H1 (cell line): ENCODE measurements around the gene EYA4. TPM values are rescaled to one million over a fixed set of nuclear protein-coding genes. Genes with fewer than 3 reads are reported as not detected.

Source experiments
- CTCF ChIA-PET: fragments of 300-600 bp; sonication (Branson Sonifier 250); formaldehyde crosslinking; loops from one replicate; lab custom pipeline; 2021; ENCODE audit not compliant: partially characterized antibody; lab: Charles Lee
- POLR2A ChIA-PET: fragments of 300-600 bp; sonication (Branson Sonifier 250); formaldehyde crosslinking; loops from one replicate; lab custom pipeline; 2021; ENCODE audit warnings: inconsistent platforms; ENCODE audit not compliant: partially characterized antibody; lab: Charles Lee
- DNase-seq, 2 experiments: peaks; one replicate each; pipeline versions ENCODE4 v3.0.0 to v3.0.0-alpha.2; 2010 to 2022; ENCODE audit warnings: low spot score in 2 of 2, low read depth in 1 of 2, mixed read lengths in 1 of 2
- FAIRE-seq: peaks from 2 replicates; lab custom pipeline; 2011; peaks lifted over from hg19 to GRCh38; lab: Jason Lieb, UNC
- H2AFZ ChIP-seq: 2 replicates; pipeline ENCODE4 v1.8.1; 2012; ENCODE audit warnings: low read length, inconsistent platforms
- H2AK5ac ChIP-seq: 2 replicates; pipeline ENCODE4 v1.6.1; 2013; ENCODE audit warnings: low read depth, low read length
- H2BK120ac ChIP-seq: replicated peaks from 2 replicates; pipeline ENCODE3; 2013; ENCODE audit warnings: low read depth, low read length, inconsistent platforms
- H2BK12ac ChIP-seq: 2 replicates; pipeline ENCODE4 v1.6.1; 2013; ENCODE audit warnings: low read depth, low read length
- H2BK15ac ChIP-seq: 2 replicates; pipeline ENCODE4 v1.6.1; 2013; ENCODE audit warnings: low read length
- H2BK20ac ChIP-seq: 2 replicates; pipeline ENCODE4 v1.6.1; 2013; ENCODE audit warnings: low read length
- H2BK5ac ChIP-seq: 2 replicates; pipeline ENCODE4 v1.6.1; 2013; ENCODE audit warnings: low read depth, low read length
- H3K14ac ChIP-seq: 2 replicates; pipeline ENCODE4 v1.6.1; 2013; ENCODE audit warnings: inconsistent platforms; ENCODE audit not compliant: insufficient read length
- H3K18ac ChIP-seq: 2 replicates; pipeline ENCODE4 v1.6.1; 2013; ENCODE audit warnings: low read length; ENCODE audit errors: extremely low read depth
- H3K23ac ChIP-seq: 2 replicates; pipeline ENCODE4 v1.6.1; 2013; ENCODE audit warnings: inconsistent platforms; ENCODE audit not compliant: insufficient read length
- H3K23me2 ChIP-seq: 2 replicates; pipeline ENCODE4 v1.6.1; 2013; ENCODE audit warnings: low read depth, low read length
- H3K27ac ChIP-seq: 2 replicates; pipeline ENCODE4 v1.6.1; 2011; ENCODE audit warnings: low read depth, low read length, inconsistent platforms
- H3K27me3 ChIP-seq, 4 experiments: replicated peaks in 1 of 4; 1 replicate in 1 of 4; 2 replicates in 3 of 4; pipeline versions ENCODE4 v1.6.1 to v1.8.1; 2011 to 2013; ENCODE audit warnings: low read length in 3 of 4, mild to moderate bottlenecking in 3 of 4, inconsistent platforms in 2 of 4, mixed read lengths in 2 of 4, moderate library complexity in 1 of 4; ENCODE audit not compliant: control insufficient read depth in 3 of 4, insufficient read depth in 3 of 4; ENCODE audit errors: extremely low read depth in 1 of 4
- H3K36me3 ChIP-seq, 4 experiments: 2 replicates each; pipeline versions ENCODE4 v1.6.1 to v1.8.1; 2011 to 2013; ENCODE audit warnings: mild to moderate bottlenecking in 4 of 4, low read length in 3 of 4, moderate library complexity in 2 of 4, control low read depth in 1 of 4, inconsistent platforms in 1 of 4; ENCODE audit not compliant: insufficient read depth in 4 of 4, control insufficient read depth in 2 of 4
- H3K4ac ChIP-seq: replicated peaks from 2 replicates; pipeline ENCODE3; 2013; ENCODE audit warnings: low read length, low read depth, mixed read lengths, inconsistent platforms; ENCODE audit not compliant: insufficient read length
- H3K4me1 ChIP-seq, 4 experiments: replicated peaks in 1 of 4; 1 replicate in 1 of 4; 2 replicates in 3 of 4; pipeline versions ENCODE4 v1.6.1 to v1.8.1; 2011 to 2013; ENCODE audit warnings: low read length in 3 of 4, inconsistent platforms in 2 of 4, mixed read lengths in 1 of 4; ENCODE audit not compliant: insufficient read depth in 4 of 4, control insufficient read depth in 3 of 4
- H3K4me2 ChIP-seq, 2 experiments: 2 replicates each; pipeline versions ENCODE4 v1.6.1 to v1.8.1; 2011 to 2013; ENCODE audit warnings: low read depth in 2 of 2, low read length in 2 of 2, control low read depth in 1 of 2, inconsistent platforms in 1 of 2, mild to moderate bottlenecking in 1 of 2; ENCODE audit not compliant: insufficient read depth in 1 of 2
- H3K4me3 ChIP-seq, 4 experiments: fragments of 200-600, 300-600 bp in 1 of 4; sonication (generic), shearing (Covaris generic), sonication (Bioruptor Twin) in 1 of 4; 2 replicates each; pipeline versions ENCODE4 v1.5.1 to v1.8.1; 2011 to 2016; ENCODE audit warnings: low read length in 4 of 4, low read depth in 3 of 4, control low read depth in 2 of 4, inconsistent platforms in 2 of 4, mild to moderate bottlenecking in 2 of 4, mixed read lengths in 1 of 4, moderate library complexity in 1 of 4; ENCODE audit not compliant: insufficient read depth in 2 of 4; ENCODE audit errors: extremely low read depth in 1 of 4
- H3K56ac ChIP-seq: replicated peaks from 2 replicates; pipeline ENCODE3; 2013; ENCODE audit warnings: low read depth, mild to moderate bottlenecking, mixed read lengths, low read length, inconsistent platforms; ENCODE audit not compliant: insufficient read length
- H3K79me1 ChIP-seq: 2 replicates; pipeline ENCODE4 v1.6.1; 2013; ENCODE audit warnings: low read depth, low read length, control low read depth
- H3K79me2 ChIP-seq, 2 experiments: 2 replicates each; pipeline versions ENCODE4 v1.6.1 to v1.8.1; 2012 to 2013; ENCODE audit warnings: low read length in 2 of 2, mild to moderate bottlenecking in 2 of 2, inconsistent platforms in 1 of 2; ENCODE audit not compliant: insufficient read depth in 2 of 2, control insufficient read depth in 1 of 2
- H3K9ac ChIP-seq, 4 experiments: replicated peaks in 1 of 4; 1 replicate in 1 of 4; 2 replicates in 3 of 4; pipeline versions ENCODE4 v1.6.1 to v1.8.1; 2011 to 2013; ENCODE audit warnings: low read depth in 3 of 4, low read length in 3 of 4, control low read depth in 2 of 4, mild to moderate bottlenecking in 2 of 4, moderate library complexity in 2 of 4, inconsistent platforms in 1 of 4; ENCODE audit errors: extremely low read depth in 1 of 4
- H3K9me3 ChIP-seq, 2 experiments: 2 replicates each; pipeline versions ENCODE4 v1.6.1 to v1.8.1; 2012 to 2013; ENCODE audit warnings: mild to moderate bottlenecking in 2 of 2, moderate library complexity in 2 of 2, control low read depth in 1 of 2, inconsistent platforms in 1 of 2, low read depth in 1 of 2, low read length in 1 of 2, mixed read lengths in 1 of 2; ENCODE audit not compliant: insufficient read depth in 2 of 2
- H4K20me1 ChIP-seq, 2 experiments: replicated peaks in 1 of 2; 2 replicates each; pipeline versions ENCODE3 to v1.8.1; 2011 to 2013; ENCODE audit warnings: inconsistent platforms in 2 of 2, low read length in 2 of 2, mild to moderate bottlenecking in 1 of 2; ENCODE audit not compliant: insufficient read depth in 2 of 2, control insufficient read depth in 1 of 2
- H4K5ac ChIP-seq: 2 replicates; pipeline ENCODE4 v1.6.1; 2013; ENCODE audit warnings: low read length, low read depth, mixed read lengths, inconsistent platforms; ENCODE audit not compliant: insufficient read length
- H4K8ac ChIP-seq: 2 replicates; pipeline ENCODE4 v1.8.0; 2013; ENCODE audit warnings: mild to moderate bottlenecking, moderate library complexity, low read length, inconsistent platforms; ENCODE audit not compliant: insufficient read depth; ENCODE audit errors: extremely low read depth
- H4K91ac ChIP-seq: replicated peaks from 2 replicates; pipeline ENCODE3; 2013; ENCODE audit warnings: low read length, mixed read lengths, inconsistent platforms; ENCODE audit not compliant: insufficient read length
- EP300 ChIP-seq, 2 experiments: IDR thresholded peaks; 1 replicate in 1 of 2; 2 replicates in 1 of 2; pipeline ENCODE4 v1.6.1; 2011 to 2012; ENCODE audit warnings: low read depth in 2 of 2, low read length in 2 of 2, mild to moderate bottlenecking in 2 of 2, borderline replicate concordance in 1 of 2, inconsistent platforms in 1 of 2, moderate library complexity in 1 of 2
- MAFK ChIP-seq: IDR thresholded peaks from 2 replicates; pipeline ENCODE4 v1.6.1; 2012; ENCODE audit warnings: low read depth, mild to moderate bottlenecking, improper control_type of control experiment, low read length
- WGBS, 2 experiments: shearing (Covaris generic) in 1 of 2; methylation state at CpG; one replicate each; pipeline versions ENCODE4 v1.1.6 to v1.1.7; 2013 to 2015; ENCODE audit warnings: low lambda C conversion rate in 2 of 2, mixed read lengths in 2 of 2, inconsistent platforms in 1 of 2, low coverage in 1 of 2, missing lambda C conversion rate in 1 of 2; ENCODE audit not compliant: insufficient replicate concordance in 2 of 2, insufficient coverage in 1 of 2, insufficient read length in 1 of 2; ENCODE audit errors: extremely low coverage in 1 of 2, missing lambda C conversion rate in 1 of 2; 5-methylcytosine and 5-hydroxymethylcytosine counted together
- polyA plus RNA-seq, 7 experiments: library from polyadenylated mRNA; depleted of rRNA in 3 of 7; stranded (reverse) in 5 of 7; unstranded in 2 of 7; fragments of >200 nt in 5 of 7; fragments of 200-250 nt in 2 of 7; gene quantifications; 1 replicate in 5 of 7; 2 replicates in 1 of 7; 4 replicates in 1 of 7; pipeline versions ENCODE4 v1.2.1 to v1.2.3, GENCODE V29; 2011 to 2013; ENCODE audit warnings: missing spikeins in 2 of 7, mixed read lengths in 2 of 7
- total RNA-seq: library from RNA; stranded (reverse); fragmentation: NEBNext Ultra II Directional; extraction: Animal tissue kit (Norgen Biotek cat#: 25700); gene quantifications from 2 replicates; pipeline ENCODE4 v1.2.1, GENCODE V29; 2021

Gene EYA4
- total and polyA plus RNA-seq, 2 of the 8 experiments (the other 6 are each of a cell fraction or from before 2014, with no cell fraction given) = 0.06 to 0.17 TPM

- Histone ChIP-seq H3K23me2 (no peaks in the 10 kb centered on the region), H3K27me3 (no peaks in the 10 kb centered on the region), H3K4me1 (no peaks in the 10 kb centered on the region), H3K18ac (no peak overlapping the region), H3K4ac (no peak overlapping the region), H4K91ac (no peak overlapping the region), H2AFZ (no peak overlapping the region), H3K56ac (no peak overlapping the region), H4K8ac (no peak overlapping the region), H2BK20ac (no peak overlapping the region), H2BK15ac (no peak overlapping the region), H4K5ac (no peak overlapping the region), H3K4me3 (no peak overlapping the region), H3K9ac (no peak overlapping the region), H2AK5ac (no peak overlapping the region), H3K23ac (no peak overlapping the region), H2BK5ac (no peak overlapping the region), H2BK12ac (no peak overlapping the region), H3K9me3 (no peaks in the 10 kb centered on the region), H2BK120ac (no peak overlapping the region), H3K79me2 (no peaks in the 10 kb centered on the region), H3K14ac (no peak overlapping the region), H3K79me1 (no peaks in the 10 kb centered on the region), H3K4me2 (no peak overlapping the region), H3K36me3 (no peaks in the 10 kb centered on the region), H4K20me1 (no peaks in the 10 kb centered on the region), H3K27ac (no peak overlapping the region)
- ChIA-PET POLR2A (no interaction called here), CTCF (interaction anchor here (1.0 kb wide), 1 partner anchor 320 kb away, joined by 3 read pairs; no protein-coding TSS in a partner anchor)
- FAIRE-seq (no peak), DNase-seq (no peak)
- TF ChIP-seq MAFK (peak; percentile 53; the same call in 1 of the 2 replicates), EP300 (IDR thresholded peaks at IDR 0.05; ENCODE audit: borderline replicate concordance in 1 of 2, low read depth in 2 of 2, low read length in 2 of 2) (no peak)
- 93% methylated on average over 3 of the region's 3 CpGs; no CpG with 5 or more reads in 1 of the 2 experiments for WGBS, 2 experiments
These were observed 264.5 kb downstream of the EYA4 start for GRCh38 chr6:133505681-133506080.
